PFSK-1 (cell line): ENCODE measurements around the gene CWC25.

ENCODE experiments used
- FOXP2 ChIP-seq: optimal IDR thresholded peaks from 2 replicates; pipeline ENCODE3; 2011; ENCODE audit warnings: borderline replicate concordance, control low read depth, inconsistent platforms; ENCODE audit not compliant: insufficient read depth; ENCODE audit errors: extremely low read length, extremely low read depth
- POLR2AphosphoS5 ChIP-seq: IDR thresholded peaks from 2 replicates; pipeline ENCODE4 v1.6.1; 2012; ENCODE audit warnings: low read depth, mild to moderate bottlenecking, control low read depth, low read length, moderate library complexity
- SIN3A ChIP-seq: IDR thresholded peaks from 2 replicates; pipeline ENCODE4 v1.6.1; 2012; ENCODE audit warnings: mild to moderate bottlenecking, low read length, moderate library complexity, borderline replicate concordance; ENCODE audit not compliant: insufficient read depth
- TAF1 ChIP-seq: IDR thresholded peaks from 2 replicates; pipeline ENCODE4 v1.6.1; 2012; ENCODE audit warnings: low read length, control low read depth, borderline replicate concordance; ENCODE audit not compliant: insufficient read depth
- TF ChIP-seq, protein P1 (sequence below), 2 experiments: IDR thresholded peaks; 2 replicates each; pipeline versions ENCODE4 v1.6.1 to v1.8.0; 2011 to 2012; ENCODE audit warnings: low read depth in 2 of 2, low read length in 2 of 2, control low read depth in 1 of 2, inconsistent platforms in 1 of 2, mild to moderate bottlenecking in 1 of 2, moderate library complexity in 1 of 2; ENCODE audit not compliant: insufficient read depth in 1 of 2

CWC25 gene

DNA sequence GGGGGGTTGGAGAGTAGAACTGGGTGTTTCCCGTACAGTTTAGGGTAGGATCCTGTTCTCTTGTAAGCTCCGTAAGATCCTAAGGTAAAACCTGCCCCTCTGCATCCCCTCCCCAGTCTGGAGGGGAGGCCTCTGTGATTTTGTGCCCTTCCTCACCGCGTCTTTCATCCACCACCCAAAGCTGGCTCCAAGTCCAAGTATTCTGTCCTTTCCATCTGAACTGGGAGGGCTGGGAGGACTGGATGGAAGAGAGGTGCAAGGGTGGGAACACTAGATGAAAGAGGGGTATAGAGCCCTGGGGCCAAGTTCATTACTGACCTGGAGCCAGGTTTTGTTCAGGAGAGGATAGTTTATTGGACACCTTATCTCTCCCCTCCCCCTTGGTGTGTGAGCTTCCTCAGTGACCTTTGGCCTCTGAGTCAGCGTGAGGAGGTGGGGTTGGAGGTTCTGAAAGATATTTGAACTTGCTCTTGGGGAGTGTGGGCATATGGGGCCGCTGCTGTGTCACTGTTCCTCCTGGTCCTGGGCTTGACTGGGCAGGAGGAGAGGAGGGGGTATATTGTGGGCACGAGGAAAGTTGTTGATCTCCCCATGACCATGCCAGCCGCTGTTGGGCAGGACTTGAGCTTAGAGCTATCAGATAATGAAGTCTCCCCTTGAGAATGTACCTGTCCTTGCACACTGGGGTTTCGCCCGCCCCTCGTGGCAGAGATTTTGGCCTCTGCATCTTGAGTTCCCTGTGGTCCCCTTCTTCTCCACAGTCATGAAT is 46.3 kb upstream of the CWC25 start:
- peak; percentile 44; the same call in 1 of the 2 replicates for TF ChIP-seq POLR2AphosphoS5
- no peak for TF ChIP-seq FOXP2
- no peak for TF ChIP-seq TAF1
- TF ChIP-seq, protein P1, sequence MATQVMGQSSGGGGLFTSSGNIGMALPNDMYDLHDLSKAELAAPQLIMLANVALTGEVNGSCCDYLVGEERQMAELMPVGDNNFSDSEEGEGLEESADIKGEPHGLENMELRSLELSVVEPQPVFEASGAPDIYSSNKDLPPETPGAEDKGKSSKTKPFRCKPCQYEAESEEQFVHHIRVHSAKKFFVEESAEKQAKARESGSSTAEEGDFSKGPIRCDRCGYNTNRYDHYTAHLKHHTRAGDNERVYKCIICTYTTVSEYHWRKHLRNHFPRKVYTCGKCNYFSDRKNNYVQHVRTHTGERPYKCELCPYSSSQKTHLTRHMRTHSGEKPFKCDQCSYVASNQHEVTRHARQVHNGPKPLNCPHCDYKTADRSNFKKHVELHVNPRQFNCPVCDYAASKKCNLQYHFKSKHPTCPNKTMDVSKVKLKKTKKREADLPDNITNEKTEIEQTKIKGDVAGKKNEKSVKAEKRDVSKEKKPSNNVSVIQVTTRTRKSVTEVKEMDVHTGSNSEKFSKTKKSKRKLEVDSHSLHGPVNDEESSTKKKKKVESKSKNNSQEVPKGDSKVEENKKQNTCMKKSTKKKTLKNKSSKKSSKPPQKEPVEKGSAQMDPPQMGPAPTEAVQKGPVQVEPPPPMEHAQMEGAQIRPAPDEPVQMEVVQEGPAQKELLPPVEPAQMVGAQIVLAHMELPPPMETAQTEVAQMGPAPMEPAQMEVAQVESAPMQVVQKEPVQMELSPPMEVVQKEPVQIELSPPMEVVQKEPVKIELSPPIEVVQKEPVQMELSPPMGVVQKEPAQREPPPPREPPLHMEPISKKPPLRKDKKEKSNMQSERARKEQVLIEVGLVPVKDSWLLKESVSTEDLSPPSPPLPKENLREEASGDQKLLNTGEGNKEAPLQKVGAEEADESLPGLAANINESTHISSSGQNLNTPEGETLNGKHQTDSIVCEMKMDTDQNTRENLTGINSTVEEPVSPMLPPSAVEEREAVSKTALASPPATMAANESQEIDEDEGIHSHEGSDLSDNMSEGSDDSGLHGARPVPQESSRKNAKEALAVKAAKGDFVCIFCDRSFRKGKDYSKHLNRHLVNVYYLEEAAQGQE (IDR thresholded peaks at IDR 0.05; ENCODE audit: insufficient read depth in 1 of 2, low read depth in 2 of 2, low read length in 2 of 2) = no peak
- peak; percentile 47; the same call in 1 of the 2 replicates for TF ChIP-seq SIN3A

DNA sequence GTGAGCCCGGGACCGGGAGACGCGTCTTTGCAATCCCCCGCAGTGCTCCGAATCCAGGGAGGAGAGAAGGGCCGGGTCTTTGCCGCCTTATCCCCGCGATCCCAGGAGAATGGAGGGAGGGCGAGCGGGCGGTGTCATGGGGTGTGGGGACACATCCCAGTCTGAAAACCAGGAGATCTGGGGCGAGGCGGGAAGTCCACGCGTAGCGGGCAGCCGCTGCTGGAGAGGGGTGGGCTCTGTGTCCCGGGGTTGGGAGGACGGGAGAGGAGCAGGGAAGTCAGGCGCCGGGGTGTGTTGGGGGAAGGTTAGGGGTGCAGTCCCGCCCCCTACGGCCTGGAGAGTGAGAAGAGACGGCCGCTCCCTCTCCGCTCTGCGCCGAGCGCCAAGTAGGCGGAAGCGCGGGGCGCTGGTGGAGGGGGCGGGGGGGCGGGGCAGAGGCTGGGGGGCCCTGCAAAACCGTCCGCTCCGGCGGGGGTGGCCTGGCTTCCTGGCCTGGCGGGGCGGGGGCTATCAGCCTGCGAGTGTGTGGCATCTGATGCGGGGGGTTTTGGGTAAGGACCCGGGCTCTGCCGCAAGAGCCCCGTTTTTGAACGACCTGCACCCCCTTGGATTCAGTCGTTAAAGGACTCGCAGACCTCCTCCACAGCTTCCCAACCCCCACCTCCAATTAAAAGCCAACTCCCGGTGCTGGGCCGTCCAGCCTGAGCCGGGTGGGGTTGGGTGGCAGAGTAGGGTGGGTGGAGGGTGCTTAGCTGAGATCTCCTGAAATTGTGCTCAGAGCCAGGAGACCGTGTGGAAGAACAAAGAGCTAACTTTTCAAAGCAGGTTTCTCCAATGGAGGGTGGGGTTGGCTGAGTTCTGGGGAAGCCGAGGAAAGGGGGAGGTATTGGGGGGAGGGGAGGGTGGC is 45.4 kb upstream of the CWC25 start:
- TF ChIP-seq TAF1 (no peak), POLR2AphosphoS5 (no peak), SIN3A (peak; percentile 13; the same call in 1 of the 2 replicates), FOXP2 (no peak)
- TF ChIP-seq, protein P1 (IDR thresholded peaks at IDR 0.05; ENCODE audit: insufficient read depth in 1 of 2, low read depth in 2 of 2, low read length in 2 of 2) = no peak

DNA sequence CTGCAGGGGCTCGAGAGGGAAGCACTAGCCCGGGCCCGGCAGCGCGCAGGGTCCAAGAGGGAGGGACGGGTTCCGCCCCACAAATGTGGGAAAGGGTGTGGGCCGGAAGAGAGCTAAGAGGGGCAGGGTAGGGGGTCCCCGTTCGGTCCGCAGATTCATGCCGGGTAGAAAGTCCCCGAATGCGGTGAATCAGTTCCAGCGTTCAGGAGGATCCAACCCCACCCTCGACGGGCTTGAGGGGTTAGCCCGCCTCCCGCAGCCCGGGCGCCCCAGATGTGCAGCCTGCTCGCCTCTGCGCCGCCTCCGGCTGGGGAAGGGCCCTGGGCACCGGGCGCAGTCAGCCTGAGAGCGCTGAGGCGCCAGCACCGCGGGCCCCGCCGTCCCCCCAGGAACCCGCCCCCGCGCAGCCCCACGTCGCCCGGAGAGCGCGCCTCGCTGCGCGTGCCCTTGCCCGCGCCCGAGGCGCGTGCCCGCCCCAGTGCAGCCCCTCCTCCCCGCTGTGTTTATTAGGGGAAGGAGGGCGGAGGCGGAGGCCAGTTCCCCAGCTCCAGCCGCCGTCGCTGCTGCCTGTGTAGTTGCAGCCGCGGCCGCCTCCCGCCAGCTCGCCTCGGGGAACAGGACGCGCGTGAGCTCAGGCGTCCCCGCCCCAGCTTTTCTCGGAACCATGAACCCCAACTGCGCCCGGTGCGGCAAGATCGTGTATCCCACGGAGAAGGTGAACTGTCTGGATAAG is 44.6 kb upstream of the CWC25 start, which contains the start of gene LASP1:
Gene LASP1 (plus strand): TSS at position 533 of the 733 bp plus-strand sequence. CDS start 132 bp downstream, at position 665.
- TF ChIP-seq SIN3A = peak; percentile 90; the same call in 1 of the 2 replicates
- peak; percentile 79 for TF ChIP-seq FOXP2
- TF ChIP-seq, protein P1 (IDR thresholded peaks at IDR 0.05; ENCODE audit: insufficient read depth in 1 of 2, low read depth in 2 of 2, low read length in 2 of 2) = no peak
- peak; percentile 95 for TF ChIP-seq TAF1
- peak; percentile 97 for TF ChIP-seq POLR2AphosphoS5

DNA sequence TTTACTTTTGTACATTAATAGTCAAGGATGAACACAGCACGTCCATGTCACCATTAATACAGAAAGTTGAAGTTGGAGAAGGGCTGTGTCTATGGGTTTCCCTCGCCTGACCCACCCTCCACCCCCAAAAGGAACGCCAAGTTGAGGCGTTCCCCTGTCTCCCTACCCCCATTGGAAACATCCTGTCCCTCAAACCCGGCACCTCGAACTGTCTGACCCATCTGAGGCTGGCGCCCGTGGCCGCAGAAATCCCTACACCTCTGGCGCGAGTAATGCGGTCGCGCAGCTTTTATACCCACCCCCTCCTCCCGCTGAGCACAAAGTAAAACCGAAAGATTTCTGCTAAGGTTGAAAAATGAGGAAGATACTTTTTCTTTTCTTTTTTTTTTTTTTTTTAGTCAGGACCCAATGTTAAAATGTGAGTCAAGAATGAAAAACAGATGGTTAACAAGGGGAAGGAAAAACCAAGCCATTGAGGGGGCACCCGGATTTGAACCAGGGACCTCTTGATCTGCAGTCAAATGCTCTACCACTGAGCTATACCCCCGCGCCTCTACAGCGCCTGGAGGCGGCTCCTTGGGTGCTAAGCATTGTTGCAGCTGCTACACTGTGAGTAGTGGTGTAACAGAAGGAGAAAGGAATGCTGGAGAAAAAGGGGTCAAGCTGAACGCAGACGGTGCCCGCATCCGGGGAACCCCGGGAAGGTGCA is 43.9 kb upstream of the CWC25 start:
- TF ChIP-seq SIN3A (peak; percentile 83; the same call in 1 of the 2 replicates), FOXP2 (no peak), TAF1 (peak; percentile 32; the same call in 1 of the 2 replicates)
- TF ChIP-seq, protein P1 (IDR thresholded peaks at IDR 0.05; ENCODE audit: insufficient read depth in 1 of 2, low read depth in 2 of 2, low read length in 2 of 2) = peak in 1 of 2 experiments; percentile 43; a peak in 1 of 4 replicates
